Measurements from ENCODE around the gene NFYC.
A peak's percentile ranks its signal among the peaks of the same experiment; 100 is the strongest.

Gene NFYC

DNA sequence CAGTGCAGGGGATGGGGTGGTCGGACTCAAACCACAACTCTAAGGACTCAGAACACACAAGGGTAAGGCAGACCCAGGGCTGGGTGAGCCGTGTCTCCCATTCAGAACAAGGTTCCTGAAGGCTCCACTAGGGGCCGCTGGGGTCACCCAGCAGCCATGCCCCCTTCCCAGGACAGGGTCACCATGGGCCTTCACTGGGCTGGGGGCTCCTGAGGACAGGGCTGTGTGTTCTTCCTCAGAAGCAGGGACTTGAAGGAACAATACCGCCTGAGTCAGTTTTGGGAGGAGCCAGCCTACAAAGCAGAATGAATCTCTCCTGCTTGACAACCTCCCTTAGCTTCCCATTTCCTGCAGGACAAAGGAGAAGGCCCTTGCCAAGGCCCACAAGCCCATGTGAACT is 41.4 kb upstream of the NFYC start:
- DNase-seq (ENCODE audit: low read depth), result no peak
- TF ChIP-seq, protein P1, sequence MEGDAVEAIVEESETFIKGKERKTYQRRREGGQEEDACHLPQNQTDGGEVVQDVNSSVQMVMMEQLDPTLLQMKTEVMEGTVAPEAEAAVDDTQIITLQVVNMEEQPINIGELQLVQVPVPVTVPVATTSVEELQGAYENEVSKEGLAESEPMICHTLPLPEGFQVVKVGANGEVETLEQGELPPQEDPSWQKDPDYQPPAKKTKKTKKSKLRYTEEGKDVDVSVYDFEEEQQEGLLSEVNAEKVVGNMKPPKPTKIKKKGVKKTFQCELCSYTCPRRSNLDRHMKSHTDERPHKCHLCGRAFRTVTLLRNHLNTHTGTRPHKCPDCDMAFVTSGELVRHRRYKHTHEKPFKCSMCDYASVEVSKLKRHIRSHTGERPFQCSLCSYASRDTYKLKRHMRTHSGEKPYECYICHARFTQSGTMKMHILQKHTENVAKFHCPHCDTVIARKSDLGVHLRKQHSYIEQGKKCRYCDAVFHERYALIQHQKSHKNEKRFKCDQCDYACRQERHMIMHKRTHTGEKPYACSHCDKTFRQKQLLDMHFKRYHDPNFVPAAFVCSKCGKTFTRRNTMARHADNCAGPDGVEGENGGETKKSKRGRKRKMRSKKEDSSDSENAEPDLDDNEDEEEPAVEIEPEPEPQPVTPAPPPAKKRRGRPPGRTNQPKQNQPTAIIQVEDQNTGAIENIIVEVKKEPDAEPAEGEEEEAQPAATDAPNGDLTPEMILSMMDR (conservative IDR thresholded peaks at IDR 0.05; ENCODE audit: control insufficient read depth, insufficient read depth, low read depth, low read length), result peak; percentile 27
- no peak overlapping the region for H3K4me3 ChIP-seq (ENCODE audit: control insufficient read depth, low read depth, low read length)

DNA sequence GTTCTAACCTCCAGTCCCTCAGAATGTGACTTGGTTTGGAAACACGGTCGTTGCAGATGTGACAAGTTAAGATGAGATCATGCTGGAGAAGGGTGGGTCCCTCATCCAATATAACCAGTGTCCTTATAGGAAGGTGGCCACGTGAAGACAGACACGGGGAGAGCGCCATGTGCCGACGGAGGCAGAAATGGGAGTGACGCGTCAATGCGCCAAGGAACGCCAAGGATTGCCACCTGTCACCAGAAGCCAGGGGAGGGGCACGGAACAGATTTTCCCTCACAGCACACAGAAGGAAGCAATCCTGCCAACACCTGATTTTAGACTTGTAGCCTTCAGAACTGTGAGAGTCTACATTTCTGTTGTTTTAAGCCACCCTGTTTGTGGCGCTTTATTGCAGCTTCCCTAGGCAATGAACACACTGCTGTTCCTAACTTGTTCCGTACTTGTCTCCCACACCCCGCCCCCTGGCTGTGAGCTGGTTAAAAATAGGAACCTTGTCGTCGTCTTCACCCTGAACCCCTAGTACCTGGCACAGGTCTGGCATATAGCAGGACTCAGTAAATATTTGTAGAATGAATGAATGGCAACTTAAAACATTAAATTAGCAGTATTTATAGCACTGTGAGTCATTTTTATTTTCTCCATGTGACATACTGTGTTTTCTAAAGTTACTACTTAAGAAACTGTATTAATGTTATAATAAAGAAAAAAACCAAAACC is 40.2 kb upstream of the NFYC start:
- TF ChIP-seq, protein P1 (conservative IDR thresholded peaks at IDR 0.05; ENCODE audit: control insufficient read depth, insufficient read depth, low read depth, low read length), result no peak
- no peak overlapping the region for H3K4me3 ChIP-seq (ENCODE audit: control insufficient read depth, low read depth, low read length)
- no peak for DNase-seq (ENCODE audit: low read depth)

DNA sequence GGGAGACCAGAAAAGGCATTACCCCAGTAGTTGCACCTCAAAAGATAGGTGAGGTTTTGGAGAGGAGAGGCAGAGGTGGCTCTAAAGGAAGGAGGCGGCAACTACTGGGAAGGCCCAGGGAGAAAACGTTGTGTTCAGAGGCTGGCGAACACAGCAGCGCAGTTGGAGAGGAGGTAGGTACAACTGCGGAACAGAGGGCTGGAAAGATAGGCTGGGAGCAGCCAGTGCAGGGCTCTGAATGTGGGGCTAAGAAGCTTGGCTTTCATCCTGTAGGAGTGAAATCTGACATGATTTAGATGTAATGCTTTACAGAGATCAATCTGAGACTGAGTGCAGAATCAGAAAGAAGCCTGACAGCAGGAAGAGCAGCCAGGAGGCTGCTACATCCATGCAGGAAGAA is 39.0 kb upstream of the NFYC start:
- DNase-seq (ENCODE audit: low read depth), result no peak
- TF ChIP-seq, protein P1 (conservative IDR thresholded peaks at IDR 0.05; ENCODE audit: control insufficient read depth, insufficient read depth, low read depth, low read length), result no peak
- H3K4me3 ChIP-seq (ENCODE audit: control insufficient read depth, low read depth, low read length), result no peak overlapping the region

DNA sequence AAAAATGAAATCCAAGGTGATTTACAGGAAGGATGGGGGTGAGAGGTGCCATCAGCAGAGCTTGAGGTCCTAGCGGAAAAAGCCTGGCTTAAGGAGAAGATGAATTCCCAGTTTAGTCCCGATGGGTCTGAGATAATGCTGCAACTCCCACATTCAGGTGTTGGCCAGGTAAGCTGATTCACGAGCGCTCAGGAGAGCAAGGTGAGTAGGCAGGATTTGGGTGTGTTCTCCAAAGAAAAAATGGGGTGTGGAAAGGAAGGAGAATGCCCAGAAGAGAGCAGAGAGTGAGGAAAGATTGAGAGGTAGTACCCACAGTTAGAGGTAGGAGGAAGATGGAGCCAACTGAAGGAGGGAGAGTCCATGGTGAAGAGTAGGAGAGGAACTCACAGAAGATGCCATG is 38.5 kb upstream of the NFYC start:
- no peak for DNase-seq (ENCODE audit: low read depth)
- TF ChIP-seq, protein P1 (conservative IDR thresholded peaks at IDR 0.05; ENCODE audit: control insufficient read depth, insufficient read depth, low read depth, low read length), result no peak
- H3K4me3 ChIP-seq (ENCODE audit: control insufficient read depth, low read depth, low read length), result no peak overlapping the region

DNA sequence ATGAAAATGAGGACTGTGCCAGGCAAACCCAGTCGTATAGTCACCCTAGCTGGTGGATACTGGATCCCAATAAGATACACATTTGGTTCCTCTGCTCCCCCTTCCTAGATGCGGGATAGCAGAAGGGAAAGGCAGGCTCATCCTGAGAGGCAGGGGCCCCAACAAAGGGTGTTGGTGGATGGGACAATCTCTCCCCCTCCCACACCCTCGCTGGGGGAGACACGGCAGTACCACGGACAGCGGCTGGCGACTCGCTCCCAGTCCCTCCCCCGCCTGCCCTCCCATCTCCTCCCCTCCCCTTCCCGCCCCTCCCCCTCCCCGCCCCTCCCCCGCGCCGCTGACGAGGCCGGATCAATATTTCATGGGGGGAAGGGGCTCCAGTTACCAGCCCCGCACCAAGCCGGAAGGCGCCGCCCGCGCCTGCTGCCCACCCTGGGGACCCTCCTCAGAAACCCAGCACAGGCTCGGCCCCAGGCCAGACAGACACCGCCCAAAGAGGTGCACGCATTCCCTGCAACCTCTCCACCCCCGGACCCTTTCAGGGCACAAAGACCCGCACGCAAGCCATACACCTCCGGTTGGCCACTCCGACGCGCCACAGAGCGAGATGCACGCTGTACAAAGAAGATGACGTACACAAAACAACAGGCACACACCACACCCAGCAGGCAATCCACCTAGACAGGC is 37.5 kb upstream of the NFYC start:
- TF ChIP-seq, protein P1 (conservative IDR thresholded peaks at IDR 0.05; ENCODE audit: control insufficient read depth, insufficient read depth, low read depth, low read length), result no peak
- no peak overlapping the region for H3K4me3 ChIP-seq (ENCODE audit: control insufficient read depth, low read depth, low read length)
- no peak for DNase-seq (ENCODE audit: low read depth)

DNA sequence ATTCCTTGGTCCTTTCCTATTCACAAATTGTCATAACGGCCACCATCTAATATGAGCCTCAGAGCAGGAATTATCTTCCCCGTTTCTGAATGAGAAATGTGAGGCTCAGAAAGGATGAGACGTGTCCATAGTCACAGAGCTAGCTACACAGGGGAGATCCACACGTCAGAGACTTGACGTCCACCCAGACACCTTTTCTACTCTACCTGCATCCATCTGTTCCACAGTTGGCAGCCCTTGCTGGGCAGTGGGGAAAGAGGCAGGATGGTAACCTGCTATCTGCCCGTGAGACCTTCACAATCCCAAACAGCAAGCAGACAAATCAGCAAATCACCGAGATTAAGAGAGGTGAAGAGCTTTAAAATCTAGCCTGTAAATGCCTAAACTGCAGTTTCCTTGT is 34.5 kb upstream of the NFYC start:
- DNase-seq (ENCODE audit: low read depth), result no peak
- TF ChIP-seq, protein P1 (conservative IDR thresholded peaks at IDR 0.05; ENCODE audit: control insufficient read depth, insufficient read depth, low read depth, low read length), result no peak
- H3K4me3 ChIP-seq (ENCODE audit: control insufficient read depth, low read depth, low read length), result no peak overlapping the region

All from fibroblast of mammary gland (primary cell).